CD4-positive, alpha-beta memory T cell (primary cell): ENCODE data around the gene PPIC. TPM values are rescaled to one million over a fixed set of nuclear protein-coding genes. Genes with fewer than 3 reads are reported as not detected.
"Not testable (repeated sequence)": the region's sequence is repeated elsewhere in the genome, so short reads cannot be mapped to it uniquely, and the experiment has no call there.

ENCODE experiments used
- CTCF ChIA-PET: fragments of 350-600 bp; sonication (Branson Sonifier 250); formaldehyde crosslinking; loops from one replicate; lab custom pipeline; 2021; ENCODE audit warnings: inconsistent platforms; ENCODE audit not compliant: partially characterized antibody; lab: Charles Lee
- POLR2A ChIA-PET: fragments of 350-600 bp; sonication (Branson Sonifier 250); formaldehyde crosslinking; loops from one replicate; lab custom pipeline; 2021; ENCODE audit not compliant: partially characterized antibody; lab: Charles Lee
- DNase-seq, 5 donors: peaks; one replicate each; pipeline versions ENCODE4 v3.0.0 to v3.0.0-alpha.2; 2020 to 2022; ENCODE audit warnings: mixed read lengths in 1 of 5
- H3K27ac ChIP-seq: one replicate; pipeline ENCODE4 v1.7.0; 2013; ENCODE audit warnings: low read depth, low read length
- H3K27me3 ChIP-seq: 2 replicates; pipeline ENCODE4 v1.7.0; 2013; ENCODE audit warnings: mild to moderate bottlenecking, low read length, moderate library complexity; ENCODE audit not compliant: insufficient read depth
- H3K36me3 ChIP-seq: 2 replicates; pipeline ENCODE4 v1.7.0; 2013; ENCODE audit warnings: mild to moderate bottlenecking, low read length, moderate library complexity; ENCODE audit not compliant: insufficient read depth
- H3K4me1 ChIP-seq: 2 replicates; pipeline ENCODE4 v1.7.0; 2013; ENCODE audit warnings: mild to moderate bottlenecking, low read length, moderate library complexity; ENCODE audit not compliant: insufficient read depth
- H3K4me3 ChIP-seq, 2 donors: one replicate each; pipeline ENCODE4 v1.7.0; 2013; ENCODE audit warnings: low read length in 2 of 2, mild to moderate bottlenecking in 1 of 2
- H3K9me3 ChIP-seq, 2 donors: one replicate each; pipeline ENCODE4 v1.7.0; 2013; ENCODE audit warnings: low read length in 2 of 2, control low read depth in 1 of 2; ENCODE audit not compliant: control insufficient read depth in 1 of 2
- H3K27ac Mint-ChIP-seq, 7 donors: one replicate each; pipeline ENCODE4 v1.8.0; 2020 to 2021; ENCODE audit warnings: mixed read lengths in 7 of 7, mild to moderate bottlenecking in 6 of 7, inconsistent platforms in 3 of 7, moderate library complexity in 3 of 7
- H3K27me3 Mint-ChIP-seq, 2 donors: one replicate each; pipeline ENCODE4 v1.8.0; 2020 to 2021; ENCODE audit warnings: mixed read lengths in 2 of 2
- H3K36me3 Mint-ChIP-seq, 2 donors: one replicate each; pipeline ENCODE4 v1.8.0; 2020 to 2021; ENCODE audit warnings: mixed read lengths in 2 of 2, inconsistent platforms in 1 of 2, mild to moderate bottlenecking in 1 of 2
- H3K4me1 Mint-ChIP-seq, 4 donors: one replicate each; pipeline ENCODE4 v1.8.0; 2020 to 2021; ENCODE audit warnings: mixed read lengths in 4 of 4, mild to moderate bottlenecking in 1 of 4
- H3K4me3 Mint-ChIP-seq, 8 donors: one replicate each; pipeline ENCODE4 v1.8.0; 2020 to 2021; ENCODE audit warnings: mixed read lengths in 8 of 8, mild to moderate bottlenecking in 7 of 8, moderate library complexity in 6 of 8, inconsistent platforms in 3 of 8
- H3K9me3 Mint-ChIP-seq, 8 donors: one replicate each; pipeline ENCODE4 v1.8.0; 2020 to 2021; ENCODE audit warnings: mixed read lengths in 8 of 8, mild to moderate bottlenecking in 5 of 8, inconsistent platforms in 3 of 8, moderate library complexity in 1 of 8
- intact Hi-C: fragments of 100-400 bp; cut with micrococcal nuclease; formaldehyde crosslinking; loops from one replicate; pipeline ENCODE4 v1.15.1; 2023
- polyA plus RNA-seq, 2 donors: library from polyadenylated mRNA; unstranded; fragments of 300-500 nt; fragmentation: Illumina TruSeq; gene quantifications; one replicate each; pipeline ENCODE4 v1.2.3, GENCODE V29; 2021
- total RNA-seq, 2 experiments: library from RNA; stranded (reverse); gene quantifications; one replicate each; pipeline ENCODE4 v1.2.3, GENCODE V29; 2021

Gene PPIC
- total and polyA plus RNA-seq, 4 experiments from 2014 or later: not detected

DNA sequence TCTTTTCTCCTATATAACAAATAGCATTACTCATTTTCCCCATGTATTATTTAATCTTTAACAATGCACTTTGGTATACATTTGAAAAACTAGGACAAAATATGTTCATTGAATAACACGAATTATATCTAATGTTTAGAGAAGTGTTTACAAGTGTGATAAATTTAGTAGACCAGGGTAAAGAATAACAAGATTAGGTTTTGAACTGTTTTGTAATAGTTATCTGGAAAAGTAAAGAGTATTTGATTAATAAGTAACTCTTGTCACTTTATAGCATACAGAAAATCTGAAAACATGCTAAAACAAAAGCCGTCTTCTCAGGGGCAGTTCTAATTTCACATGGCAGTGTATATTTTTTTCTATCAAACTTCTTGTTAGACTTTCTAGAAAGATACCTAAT is 58.5 kb downstream of the PPIC start:
- Mint-ChIP-seq H3K27ac (no peak overlapping the region), H3K9me3 (peaks cover 0 to 2% (median 0%) of the 10 kb centered on the region in 8 donors), H3K36me3 (peaks cover 0 to 5% of the 10 kb centered on the region in 2 donors), H3K4me3 (no peak overlapping the region), H3K4me1 (no peaks in the 10 kb centered on the region), H3K27me3 (no peaks in the 10 kb centered on the region)
- Histone ChIP-seq H3K9me3 (no peaks in the 10 kb centered on the region), H3K4me3 (no peak overlapping the region), H3K4me1 (no peaks in the 10 kb centered on the region), H3K27ac (no peak overlapping the region), H3K27me3 (no peaks in the 10 kb centered on the region), H3K36me3 (no peaks in the 10 kb centered on the region)
- ChIA-PET CTCF (no interaction called here), POLR2A (no interaction called here)
- DNase-seq: no peak
- intact Hi-C loops: no loop called here

DNA sequence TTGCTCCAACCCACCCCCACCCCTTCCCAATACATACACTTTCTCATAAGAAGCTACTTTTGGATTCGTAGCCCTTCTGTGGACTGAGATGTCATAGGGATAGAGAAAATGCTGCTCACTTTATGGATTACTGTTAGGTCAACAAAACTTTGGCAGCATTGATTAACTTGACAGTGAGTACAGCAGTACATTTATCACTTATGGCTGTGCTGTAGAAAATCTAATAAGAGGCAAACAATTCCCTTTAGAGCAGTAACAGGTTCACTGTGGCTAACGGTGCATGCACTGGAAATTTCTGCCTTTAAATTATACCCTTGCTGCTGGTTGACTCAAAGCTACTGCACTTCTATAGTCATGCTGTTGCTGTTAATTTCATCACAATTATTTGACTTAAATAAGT is 59.2 kb downstream of the PPIC start:
- Histone ChIP-seq H3K27ac (no peak overlapping the region), H3K4me3 (no peak overlapping the region), H3K9me3 (no peaks in the 10 kb centered on the region), H3K36me3 (no peaks in the 10 kb centered on the region), H3K27me3 (no peaks in the 10 kb centered on the region), H3K4me1 (no peaks in the 10 kb centered on the region)
- DNase-seq: no peak
- CTCF ChIA-PET: no interaction called here
- H3K27me3 Mint-ChIP-seq: no peaks in the 10 kb centered on the region
- H3K4me1 Mint-ChIP-seq: no peaks in the 10 kb centered on the region
- POLR2A ChIA-PET: no interaction called here
- H3K27ac Mint-ChIP-seq: no peak overlapping the region
- intact Hi-C loops: no loop called here
- peaks cover 0 to 2% (median 0%) of the 10 kb centered on the region in 8 donors for H3K9me3 Mint-ChIP-seq
- peaks cover 0 to 11% of the 10 kb centered on the region in 2 donors for H3K36me3 Mint-ChIP-seq
- no peak overlapping the region for H3K4me3 Mint-ChIP-seq

DNA sequence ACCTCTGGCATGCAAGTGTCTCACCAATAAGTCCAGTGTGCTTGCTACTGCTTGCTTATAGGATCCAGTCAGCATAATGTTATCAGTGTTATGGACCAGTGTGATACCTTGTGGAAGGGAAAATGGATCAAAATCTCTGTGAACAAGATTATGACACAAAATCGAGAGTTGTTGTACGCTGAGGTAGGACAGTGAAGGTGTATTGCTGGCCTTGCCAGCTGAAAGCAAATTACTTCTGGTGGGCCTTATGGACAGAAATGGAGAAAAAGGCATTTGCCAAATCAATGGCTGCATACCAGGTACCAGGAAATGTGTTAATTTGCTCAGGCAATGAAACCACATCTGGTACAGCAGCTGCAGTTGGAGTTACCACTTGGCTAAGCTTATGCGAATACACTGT is 62.3 kb downstream of the PPIC start:
- POLR2A ChIA-PET, H3K27me3 Mint-ChIP-seq, H3K9me3 ChIP-seq, intact Hi-C loops, H3K36me3 ChIP-seq, H3K4me1 Mint-ChIP-seq, H3K27me3 ChIP-seq, H3K4me3 Mint-ChIP-seq, CTCF ChIA-PET, H3K27ac ChIP-seq, H3K4me3 ChIP-seq, H3K27ac Mint-ChIP-seq, H3K4me1 ChIP-seq, H3K9me3 Mint-ChIP-seq, DNase-seq: not testable (repeated sequence)
- peaks cover 2 to 25% of the 10 kb centered on the region in 2 donors for H3K36me3 Mint-ChIP-seq

DNA sequence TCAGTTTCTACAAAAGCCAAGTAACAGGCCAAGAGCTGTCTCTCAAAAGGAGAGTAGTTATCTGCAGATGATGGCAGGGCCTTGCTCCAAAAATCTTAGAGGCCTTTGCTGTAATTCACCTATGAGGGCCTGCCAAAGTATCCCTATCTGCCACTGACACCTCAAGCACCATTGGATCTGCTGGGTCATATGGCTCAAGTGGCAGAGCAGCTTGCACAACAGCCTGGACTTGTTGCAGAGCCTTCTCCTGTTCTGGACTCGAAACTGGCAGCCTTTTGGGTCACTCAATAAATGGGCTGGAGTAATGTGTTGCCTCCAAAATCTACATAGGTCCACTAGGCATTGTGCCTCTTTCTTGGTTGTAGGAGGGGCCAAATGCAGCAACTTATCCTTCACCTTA is 62.8 kb downstream of the PPIC start:
- POLR2A ChIA-PET, H3K36me3 ChIP-seq, H3K9me3 ChIP-seq, H3K4me3 Mint-ChIP-seq, H3K4me1 ChIP-seq, intact Hi-C loops, H3K4me3 ChIP-seq, H3K9me3 Mint-ChIP-seq, H3K4me1 Mint-ChIP-seq, DNase-seq, H3K27me3 Mint-ChIP-seq, H3K27me3 ChIP-seq, CTCF ChIA-PET, H3K27ac ChIP-seq, H3K27ac Mint-ChIP-seq: not testable (repeated sequence)
- H3K36me3 Mint-ChIP-seq: peaks cover 2 to 25% of the 10 kb centered on the region in 2 donors

Other genes with a start within 250 kb of the PPIC start
- gene SNX24, start 191.1 kb downstream of the PPIC start, total RNA-seq: 1 to 10 TPM; 4.4 to 7.2 TPM
- 1 to 10 TPM; 2.7 to 4.3 TPM for gene SNX24, start 191.1 kb downstream of the PPIC start, polyA plus RNA-seq
- gene PRDM6, start 52.5 kb upstream of the PPIC start, total RNA-seq: not detected
- gene PRDM6, start 52.5 kb upstream of the PPIC start, polyA plus RNA-seq: not detected